ENCODE measurements around the gene ALDH3A1. TPM values are rescaled to one million over a fixed set of nuclear protein-coding genes. Genes with fewer than 3 reads are reported as not detected.

The ALDH3A1 gene
- total RNA-seq, 1 experiment from 2014 or later: 0.39 TPM

- Histone ChIP-seq H3K27me3 (ENCODE audit: insufficient read depth, low read length) (no peaks in the 10 kb centered on the region), H3K79me1 (ENCODE audit: insufficient read depth, low read depth, low read length, poor library complexity, severe bottlenecking) (no peaks in the 10 kb centered on the region), H3T11ph (ENCODE audit: low read length) (no peak overlapping the region), H3K9ac (ENCODE audit: extremely low read depth, insufficient read length, low read length) (no peak overlapping the region), H2AK5ac (ENCODE audit: insufficient read length, low read length) (no peak overlapping the region), H3K79me2 (ENCODE audit: insufficient read depth, low read length) (no peaks in the 10 kb centered on the region; the same call in 1 of the 2 replicates), H4K5ac (ENCODE audit: insufficient read length, low read depth, low read length) (no peak overlapping the region), H3K23ac (ENCODE audit: insufficient read length, low read depth, low read length) (no peak overlapping the region), H2BK5ac (ENCODE audit: insufficient read length, low read length) (no peak overlapping the region), H4K8ac (replicated peaks; ENCODE audit: insufficient read length, low read depth, low read length) (no peak overlapping the region), H3K18ac (ENCODE audit: insufficient read length, low read depth, low read length) (no peak overlapping the region), H3K4me2 (ENCODE audit: insufficient read depth, insufficient read length, low read length) (no peak overlapping the region), H3K27ac (ENCODE audit: insufficient read length, low read depth, low read length) (no peak overlapping the region), H2AFZ (ENCODE audit: low read length) (no peak overlapping the region), H3K4ac (ENCODE audit: low read depth, low read length) (no peak overlapping the region), H3K4me1 (ENCODE audit: insufficient read depth, low read length) (no peaks in the 10 kb centered on the region), H3K9me3 (ENCODE audit: control insufficient read depth, low read depth, low read length) (no peaks in the 10 kb centered on the region), H2BK15ac (ENCODE audit: low read depth, low read length) (no peak overlapping the region), H3K14ac (ENCODE audit: insufficient read depth, low read length) (no peak overlapping the region), H2BK12ac (ENCODE audit: insufficient read length, low read depth, low read length) (no peak overlapping the region), H2BK20ac (ENCODE audit: low read depth, low read length, poor library complexity, severe bottlenecking) (no peak overlapping the region), H4K91ac (ENCODE audit: insufficient read length, low read depth, low read length) (no peak overlapping the region), H3K23me2 (ENCODE audit: insufficient read length, low read depth, low read length, poor library complexity, severe bottlenecking) (no peaks in the 10 kb centered on the region), H3K56ac (ENCODE audit: insufficient read length, low read depth, low read length) (no peak overlapping the region), H4K20me1 (ENCODE audit: control insufficient read depth, insufficient read depth, insufficient read length) (no peaks in the 10 kb centered on the region), H2BK120ac (ENCODE audit: low read depth, low read length, poor library complexity, severe bottlenecking) (no peak overlapping the region)
- DNase-seq: no peak
- Mint-ChIP-seq H3K4me1 (peaks cover 0 to 3% of the 10 kb centered on the region in 2 experiments; a peak in 2 of 4 replicates), H3K36me3 (ENCODE audit: insufficient read depth in 1 of 3, low read depth in 3 of 3) (no peaks in the 10 kb centered on the region), H3K27me3 (ENCODE audit: low read depth) (no peaks in the 10 kb centered on the region; the same call in 1 of the 2 replicates), H3K27ac (no peak overlapping the region), H3K9me3 (no peaks in the 10 kb centered on the region), H3K4me3 (no peak overlapping the region)
- WGBS (ENCODE audit: extremely low coverage, insufficient read length, low lambda C conversion rate): no CpG with 5 or more reads among the region's 10 CpGs
- no peak for TF ChIP-seq CTCF (conservative IDR thresholded peaks at IDR 0.05)
Measured at GRCh38 chr17:19768046-19768782, 20.1 kb upstream of the ALDH3A1 start.
